ENCODE measurements around the gene BARX1. TPM values are rescaled to one million over a fixed set of nuclear protein-coding genes. Genes with fewer than 3 reads are reported as not detected.

The BARX1 gene
- total RNA-seq, 1 experiment from 2014 or later: 8.9 TPM

DNA sequence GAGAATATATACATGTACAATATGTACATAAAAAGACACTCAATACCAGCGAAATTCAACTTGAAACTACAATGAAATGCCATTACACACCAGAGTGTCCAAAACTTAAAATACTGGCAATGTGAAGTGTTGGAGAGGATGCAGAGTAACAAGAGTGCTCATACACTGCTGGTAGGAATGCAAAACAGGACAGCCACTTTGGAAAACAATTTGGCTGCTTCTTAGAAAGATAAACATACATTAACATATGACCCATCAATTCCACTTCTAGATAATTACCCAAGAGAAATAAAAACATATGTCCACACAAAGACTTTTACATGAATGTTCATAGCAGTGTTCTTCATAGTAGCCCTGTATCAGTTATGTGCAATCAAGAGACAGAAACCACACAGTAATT is 39.4 kb upstream of the BARX1 start:
- H3K36me3 Mint-ChIP-seq: peaks cover 5% of the 10 kb centered on the region
- no peak overlapping the region for H3K4me3 Mint-ChIP-seq
- H3K27me3 Mint-ChIP-seq (ENCODE audit: low read depth): no peaks in the 10 kb centered on the region
- ChIA-PET POLR2A (no interaction called here), CTCF (interaction anchor here (1.1 kb wide), 1 partner anchor 19 kb away, joined by 4 read pairs; no protein-coding TSS in a partner anchor)
- 0 out of 2 replicates have a peak, but pooled peaks cover 4% of the 10 kb centered on the region for H3K4me1 Mint-ChIP-seq
- DNase-seq (ENCODE audit: low spot score) (no peak), ATAC-seq (no peak)
- TF ChIP-seq, protein P1, sequence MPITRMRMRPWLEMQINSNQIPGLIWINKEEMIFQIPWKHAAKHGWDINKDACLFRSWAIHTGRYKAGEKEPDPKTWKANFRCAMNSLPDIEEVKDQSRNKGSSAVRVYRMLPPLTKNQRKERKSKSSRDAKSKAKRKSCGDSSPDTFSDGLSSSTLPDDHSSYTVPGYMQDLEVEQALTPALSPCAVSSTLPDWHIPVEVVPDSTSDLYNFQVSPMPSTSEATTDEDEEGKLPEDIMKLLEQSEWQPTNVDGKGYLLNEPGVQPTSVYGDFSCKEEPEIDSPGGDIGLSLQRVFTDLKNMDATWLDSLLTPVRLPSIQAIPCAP (CRISPR knock-in tag; IDR thresholded peaks at IDR 0.05): no peak
- TF ChIP-seq PRDM15 (CRISPR knock-in tag; IDR thresholded peaks at IDR 0.05): no peak
- TF ChIP-seq SOX15 (CRISPR knock-in tag; IDR thresholded peaks at IDR 0.05): no peak
- no peak for TF ChIP-seq HMGA2 (CRISPR knock-in tag; IDR thresholded peaks at IDR 0.05)
- TF ChIP-seq SP1 (CRISPR knock-in tag; conservative IDR thresholded peaks at IDR 0.05): no peak
- TF ChIP-seq, protein P2, sequence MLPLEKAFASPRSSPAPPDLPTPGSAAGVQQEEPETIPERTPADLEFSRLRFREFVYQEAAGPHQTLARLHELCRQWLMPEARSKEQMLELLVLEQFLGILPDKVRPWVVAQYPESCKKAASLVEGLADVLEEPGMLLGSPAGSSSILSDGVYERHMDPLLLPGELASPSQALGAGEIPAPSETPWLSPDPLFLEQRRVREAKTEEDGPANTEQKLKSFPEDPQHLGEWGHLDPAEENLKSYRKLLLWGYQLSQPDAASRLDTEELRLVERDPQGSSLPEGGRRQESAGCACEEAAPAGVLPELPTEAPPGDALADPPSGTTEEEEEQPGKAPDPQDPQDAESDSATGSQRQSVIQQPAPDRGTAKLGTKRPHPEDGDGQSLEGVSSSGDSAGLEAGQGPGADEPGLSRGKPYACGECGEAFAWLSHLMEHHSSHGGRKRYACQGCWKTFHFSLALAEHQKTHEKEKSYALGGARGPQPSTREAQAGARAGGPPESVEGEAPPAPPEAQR (CRISPR knock-in tag; IDR thresholded peaks at IDR 0.05): no peak
- TF ChIP-seq, protein P3, sequence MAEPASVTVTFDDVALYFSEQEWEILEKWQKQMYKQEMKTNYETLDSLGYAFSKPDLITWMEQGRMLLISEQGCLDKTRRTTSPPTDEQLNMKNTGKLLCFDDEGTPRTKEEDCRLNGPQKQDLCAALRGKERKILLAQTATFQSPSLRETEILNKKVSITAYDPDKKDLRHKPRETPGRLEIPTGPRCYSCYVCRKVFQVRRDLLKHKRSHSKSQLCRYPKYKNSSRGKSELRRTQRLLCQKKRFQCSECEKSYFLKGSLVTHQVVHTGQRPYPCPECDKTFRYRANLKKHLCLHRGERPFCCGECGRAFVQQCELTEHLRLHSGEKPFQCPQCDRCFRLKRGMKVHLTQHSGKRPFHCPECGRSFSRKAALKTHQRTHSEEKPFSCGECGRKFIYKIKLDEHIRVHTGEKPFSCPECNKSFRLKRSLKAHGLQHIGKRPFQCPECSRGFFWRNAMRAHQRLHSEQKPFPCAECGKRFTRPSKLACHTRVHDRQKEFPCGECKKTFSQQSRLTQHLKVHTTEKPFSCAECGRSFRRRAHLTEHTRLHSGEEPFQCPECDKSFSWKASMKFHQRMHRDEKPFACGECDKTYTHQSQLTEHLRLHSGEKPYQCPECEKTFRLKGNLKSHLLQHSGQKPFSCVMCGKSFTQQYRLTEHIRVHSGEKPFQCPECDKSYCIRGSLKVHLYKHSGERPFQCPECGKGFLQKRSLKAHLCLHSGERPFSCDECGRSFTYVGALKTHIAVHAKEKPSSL (CRISPR knock-in tag; conservative IDR thresholded peaks at IDR 0.05): no peak
- no peak for TF ChIP-seq FOXP1 (CRISPR knock-in tag; IDR thresholded peaks at IDR 0.05; ENCODE audit: borderline replicate concordance)
- no peak for TF ChIP-seq ZNF671 (CRISPR knock-in tag; IDR thresholded peaks at IDR 0.05)
- no peak for TF ChIP-seq NFE2L1 (CRISPR knock-in tag; IDR thresholded peaks at IDR 0.05)
- TF ChIP-seq, protein P4, sequence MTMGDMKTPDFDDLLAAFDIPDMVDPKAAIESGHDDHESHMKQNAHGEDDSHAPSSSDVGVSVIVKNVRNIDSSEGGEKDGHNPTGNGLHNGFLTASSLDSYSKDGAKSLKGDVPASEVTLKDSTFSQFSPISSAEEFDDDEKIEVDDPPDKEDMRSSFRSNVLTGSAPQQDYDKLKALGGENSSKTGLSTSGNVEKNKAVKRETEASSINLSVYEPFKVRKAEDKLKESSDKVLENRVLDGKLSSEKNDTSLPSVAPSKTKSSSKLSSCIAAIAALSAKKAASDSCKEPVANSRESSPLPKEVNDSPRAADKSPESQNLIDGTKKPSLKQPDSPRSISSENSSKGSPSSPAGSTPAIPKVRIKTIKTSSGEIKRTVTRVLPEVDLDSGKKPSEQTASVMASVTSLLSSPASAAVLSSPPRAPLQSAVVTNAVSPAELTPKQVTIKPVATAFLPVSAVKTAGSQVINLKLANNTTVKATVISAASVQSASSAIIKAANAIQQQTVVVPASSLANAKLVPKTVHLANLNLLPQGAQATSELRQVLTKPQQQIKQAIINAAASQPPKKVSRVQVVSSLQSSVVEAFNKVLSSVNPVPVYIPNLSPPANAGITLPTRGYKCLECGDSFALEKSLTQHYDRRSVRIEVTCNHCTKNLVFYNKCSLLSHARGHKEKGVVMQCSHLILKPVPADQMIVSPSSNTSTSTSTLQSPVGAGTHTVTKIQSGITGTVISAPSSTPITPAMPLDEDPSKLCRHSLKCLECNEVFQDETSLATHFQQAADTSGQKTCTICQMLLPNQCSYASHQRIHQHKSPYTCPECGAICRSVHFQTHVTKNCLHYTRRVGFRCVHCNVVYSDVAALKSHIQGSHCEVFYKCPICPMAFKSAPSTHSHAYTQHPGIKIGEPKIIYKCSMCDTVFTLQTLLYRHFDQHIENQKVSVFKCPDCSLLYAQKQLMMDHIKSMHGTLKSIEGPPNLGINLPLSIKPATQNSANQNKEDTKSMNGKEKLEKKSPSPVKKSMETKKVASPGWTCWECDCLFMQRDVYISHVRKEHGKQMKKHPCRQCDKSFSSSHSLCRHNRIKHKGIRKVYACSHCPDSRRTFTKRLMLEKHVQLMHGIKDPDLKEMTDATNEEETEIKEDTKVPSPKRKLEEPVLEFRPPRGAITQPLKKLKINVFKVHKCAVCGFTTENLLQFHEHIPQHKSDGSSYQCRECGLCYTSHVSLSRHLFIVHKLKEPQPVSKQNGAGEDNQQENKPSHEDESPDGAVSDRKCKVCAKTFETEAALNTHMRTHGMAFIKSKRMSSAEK (CRISPR knock-in tag; IDR thresholded peaks at IDR 0.05; ENCODE audit: borderline replicate concordance): no peak
- TF ChIP-seq, protein P5, sequence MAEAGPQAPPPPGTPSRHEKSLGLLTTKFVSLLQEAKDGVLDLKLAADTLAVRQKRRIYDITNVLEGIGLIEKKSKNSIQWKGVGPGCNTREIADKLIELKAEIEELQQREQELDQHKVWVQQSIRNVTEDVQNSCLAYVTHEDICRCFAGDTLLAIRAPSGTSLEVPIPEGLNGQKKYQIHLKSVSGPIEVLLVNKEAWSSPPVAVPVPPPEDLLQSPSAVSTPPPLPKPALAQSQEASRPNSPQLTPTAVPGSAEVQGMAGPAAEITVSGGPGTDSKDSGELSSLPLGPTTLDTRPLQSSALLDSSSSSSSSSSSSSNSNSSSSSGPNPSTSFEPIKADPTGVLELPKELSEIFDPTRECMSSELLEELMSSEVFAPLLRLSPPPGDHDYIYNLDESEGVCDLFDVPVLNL (CRISPR knock-in tag; IDR thresholded peaks at IDR 0.05; ENCODE audit: borderline replicate concordance, low read depth): no peak
- TF ChIP-seq EMX1 (CRISPR knock-in tag; IDR thresholded peaks at IDR 0.05): no peak
- no peak for TF ChIP-seq ETV6 (CRISPR knock-in tag; IDR thresholded peaks at IDR 0.05)
- TF ChIP-seq RELA (CRISPR knock-in tag; IDR thresholded peaks at IDR 0.05; ENCODE audit: borderline replicate concordance): no peak
- no peak for TF ChIP-seq CREM (CRISPR knock-in tag; IDR thresholded peaks at IDR 0.05)
- no peak for TF ChIP-seq ZNF416 (CRISPR knock-in tag; IDR thresholded peaks at IDR 0.05)
- TF ChIP-seq TEAD4 (CRISPR knock-in tag; IDR thresholded peaks at IDR 0.05): no peak
- no peak overlapping the region for H3K27ac Mint-ChIP-seq
- peaks cover 19% of the 10 kb centered on the region for H3K9me3 Mint-ChIP-seq

Data from WTC11 (cell line).